G401.6 (cell line): ENCODE results near the gene PAOX.

ENCODE experiments used
- FAIRE-seq: peaks from 2 replicates; lab custom pipeline; 2012; peaks lifted over from hg19 to GRCh38; lab: Jason Lieb, UNC

PAOX gene

GRCh38 chr10:133440633-133441285 lies 61.7 kb downstream of the PAOX start:
- FAIRE-seq, result no peak
